Body of pancreas (tissue), 4 donors: ENCODE measurements around the gene TYROBP.
"Not testable (repeated sequence)": the region's sequence is repeated elsewhere in the genome, so short reads cannot be mapped to it uniquely, and the experiment has no call there.

Experiments
- POLR2A ChIP-seq, 3 donors: fragments of 450-650 bp; IDR thresholded peaks; one replicate each; pipeline ENCODE4 v1.6.1; 2016; ENCODE audit warnings: antibody characterized with exemption in 3 of 3, mild to moderate bottlenecking in 2 of 3
- TF ChIP-seq, protein P1 (sequence below), 7 experiments: fragments of 450-650 bp in 4 of 7; fragments of 200-600 bp in 3 of 7; sonication (generic) in 3 of 7; IDR thresholded peaks; one replicate each; pipeline ENCODE4 v1.5.1; 2016 to 2019; ENCODE audit warnings: antibody characterized with exemption in 7 of 7

DNA sequence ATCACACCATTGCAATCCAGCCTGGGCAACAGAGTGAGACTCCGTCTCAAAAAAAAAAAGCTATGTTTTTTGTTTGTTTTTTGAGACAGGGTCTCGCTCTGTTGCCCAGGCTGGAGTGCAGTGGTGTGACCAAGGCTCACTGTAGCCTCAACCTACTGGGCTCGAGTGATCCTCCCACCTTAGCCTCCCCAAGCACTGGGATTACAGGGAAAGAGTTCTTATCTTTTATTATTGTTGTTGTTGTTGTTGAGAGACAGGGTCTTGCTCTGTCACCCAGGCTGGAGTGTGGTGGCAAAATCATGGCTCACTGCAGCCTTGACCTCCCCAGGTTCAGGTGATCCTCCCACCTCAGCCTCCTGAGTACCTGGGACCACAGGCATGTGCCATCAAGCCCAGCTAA, 16.3 kb downstream of the TYROBP start:
- not testable (repeated sequence) for TF ChIP-seq POLR2A (IDR thresholded peaks at IDR 0.05)
- TF ChIP-seq, protein P1, sequence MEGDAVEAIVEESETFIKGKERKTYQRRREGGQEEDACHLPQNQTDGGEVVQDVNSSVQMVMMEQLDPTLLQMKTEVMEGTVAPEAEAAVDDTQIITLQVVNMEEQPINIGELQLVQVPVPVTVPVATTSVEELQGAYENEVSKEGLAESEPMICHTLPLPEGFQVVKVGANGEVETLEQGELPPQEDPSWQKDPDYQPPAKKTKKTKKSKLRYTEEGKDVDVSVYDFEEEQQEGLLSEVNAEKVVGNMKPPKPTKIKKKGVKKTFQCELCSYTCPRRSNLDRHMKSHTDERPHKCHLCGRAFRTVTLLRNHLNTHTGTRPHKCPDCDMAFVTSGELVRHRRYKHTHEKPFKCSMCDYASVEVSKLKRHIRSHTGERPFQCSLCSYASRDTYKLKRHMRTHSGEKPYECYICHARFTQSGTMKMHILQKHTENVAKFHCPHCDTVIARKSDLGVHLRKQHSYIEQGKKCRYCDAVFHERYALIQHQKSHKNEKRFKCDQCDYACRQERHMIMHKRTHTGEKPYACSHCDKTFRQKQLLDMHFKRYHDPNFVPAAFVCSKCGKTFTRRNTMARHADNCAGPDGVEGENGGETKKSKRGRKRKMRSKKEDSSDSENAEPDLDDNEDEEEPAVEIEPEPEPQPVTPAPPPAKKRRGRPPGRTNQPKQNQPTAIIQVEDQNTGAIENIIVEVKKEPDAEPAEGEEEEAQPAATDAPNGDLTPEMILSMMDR (IDR thresholded peaks at IDR 0.05): not testable (repeated sequence)
